GM12878 (cell line): ENCODE data around the gene DCUN1D3. TPM values are rescaled to one million over a fixed set of nuclear protein-coding genes. Genes with fewer than 3 reads are reported as not detected.

Experiments used
- ATAC-seq: fragments of 200-7000 bp; cut with Tn5 transposase; 3 replicates; pipeline ENCODE4 v1.9.1; 2020; ENCODE audit warnings: mild to moderate bottlenecking, moderate library complexity
- BruUV-seq: library from RNA; stranded (reverse); fragments of 400-500 nt; replicated peaks from 2 replicates; lab custom pipeline; 2021; lab: Mats Ljungman, UMichigan
- CTCF ChIA-PET: fragments of 300-600 bp; sonication (Branson Sonifier 250); formaldehyde crosslinking; extraction: SDS; loops from one replicate; lab custom pipeline; 2021; ENCODE audit warnings: inconsistent platforms; lab: Yijun Ruan, JAX
- POLR2A ChIA-PET: fragments of 350-600 bp; formaldehyde crosslinking; extraction: SDS; loops from one replicate; lab custom pipeline; 2021; ENCODE audit warnings: inconsistent platforms; lab: Charles Lee
- RAD21 ChIA-PET: fragments of 300-600 bp; sonication (Branson Sonifier 250); formaldehyde crosslinking; loops from one replicate; lab custom pipeline; 2023; ENCODE audit warnings: antibody characterized with exemption; ENCODE audit not compliant: unreplicated experiment; lab: Charles Lee
- SMC1A ChIA-PET: fragments of 300-600 bp; sonication (Branson Sonifier 250); formaldehyde crosslinking; loops from one replicate; lab custom pipeline; 2023; ENCODE audit not compliant: unreplicated experiment, uncharacterized antibody; lab: Charles Lee
- DNase-seq: peaks from one replicate; pipeline ENCODE4 v3.0.0-alpha.2; 2011; ENCODE audit warnings: low read depth, low spot score
- FAIRE-seq: peaks from 3 replicates; lab custom pipeline; 2011; peaks lifted over from hg19 to GRCh38; lab: Jason Lieb, UNC
- H2AFZ ChIP-seq: 2 replicates; pipeline ENCODE4 v1.6.0; 2011; ENCODE audit warnings: low read depth, low read length, control low read depth; ENCODE audit not compliant: control insufficient read depth
- H3K27ac ChIP-seq: 2 replicates; pipeline ENCODE4 v1.5.1; 2011; ENCODE audit warnings: control low read depth; ENCODE audit not compliant: control insufficient read depth, insufficient read depth
- H3K27me3 ChIP-seq, 2 experiments: replicated peaks in 1 of 2; 2 replicates each; pipeline versions ENCODE4 v1.6.0 to v1.6.1; 2011; ENCODE audit warnings: low read length in 1 of 2; ENCODE audit not compliant: control insufficient read depth in 2 of 2, insufficient read depth in 2 of 2
- H3K36me3 ChIP-seq, 2 experiments: 2 replicates each; pipeline ENCODE4 v1.5.1; 2011; ENCODE audit warnings: low read length in 1 of 2; ENCODE audit not compliant: control insufficient read depth in 2 of 2, insufficient read depth in 2 of 2
- H3K4me1 ChIP-seq: 2 replicates; pipeline ENCODE4 v1.6.1; 2011; ENCODE audit warnings: mild to moderate bottlenecking, low read length, moderate library complexity, mixed read lengths; ENCODE audit not compliant: control insufficient read depth, insufficient read depth
- H3K4me2 ChIP-seq: 2 replicates; pipeline ENCODE4 v1.6.0; 2011; ENCODE audit warnings: control low read depth; ENCODE audit not compliant: control insufficient read depth, insufficient read depth
- H3K4me3 ChIP-seq: fragments of 200-600 bp; sonication (generic); 2 replicates; pipeline ENCODE4 v1.5.1; 2016
- H3K79me2 ChIP-seq: 2 replicates; pipeline ENCODE4 v1.6.0; 2011; ENCODE audit warnings: low read length; ENCODE audit not compliant: control insufficient read depth, insufficient read depth
- H3K9ac ChIP-seq: 2 replicates; pipeline ENCODE4 v1.8.0; 2011; ENCODE audit warnings: low read length, control low read depth, mixed read lengths; ENCODE audit not compliant: control insufficient read depth, insufficient read depth
- H3K9me3 ChIP-seq: replicated peaks from 3 replicates; pipeline ENCODE4 v1.5.1; 2011; ENCODE audit warnings: mild to moderate bottlenecking, low read length; ENCODE audit not compliant: control insufficient read depth, insufficient read depth
- H4K20me1 ChIP-seq: 2 replicates; pipeline ENCODE4 v1.6.0; 2011; ENCODE audit not compliant: control insufficient read depth, insufficient read depth
- CHD2 ChIP-seq: IDR thresholded peaks from 2 replicates; pipeline ENCODE4 v1.6.1; 2011; ENCODE audit warnings: low read depth, low read length, improper control_type of control experiment, borderline replicate concordance
- ETV6 ChIP-seq, 2 experiments: fragments of 450-650 bp in 1 of 2; IDR thresholded peaks in 1 of 2; conservative IDR thresholded peaks in 1 of 2; 2 replicates each; pipeline ENCODE4 v1.6.1; 2014; ENCODE audit warnings: antibody characterized with exemption in 1 of 2, borderline replicate concordance in 1 of 2, low read depth in 1 of 2, mild to moderate bottlenecking in 1 of 2, moderate library complexity in 1 of 2
- HDAC6 ChIP-seq: fragments of 200-600 bp; sonication (generic); IDR thresholded peaks from one replicate; pipeline ENCODE4 v1.8.0; 2017; ENCODE audit warnings: antibody characterized with exemption; ENCODE audit not compliant: unreplicated experiment
- NBN ChIP-seq: fragments of 450-650 bp; IDR thresholded peaks from 2 replicates; pipeline ENCODE4 v1.6.1; 2016
- PAX5 ChIP-seq: IDR thresholded peaks from 2 replicates; pipeline ENCODE4 v1.6.1; 2011; ENCODE audit warnings: low read depth, low read length, borderline replicate concordance
- RELA ChIP-seq: fragments of 450-650 bp; IDR thresholded peaks from 2 replicates; pipeline ENCODE4 v1.8.0; 2014; ENCODE audit warnings: borderline replicate concordance; ENCODE audit not compliant: partially characterized antibody
- SMC3 ChIP-seq: IDR thresholded peaks from 2 replicates; pipeline ENCODE4 v1.6.1; 2011; ENCODE audit warnings: low read length, improper control_type of control experiment, borderline replicate concordance
- TBL1XR1 ChIP-seq: IDR thresholded peaks from 2 replicates; pipeline ENCODE4 v1.6.1; 2012; ENCODE audit warnings: low read depth, low read length, improper control_type of control experiment
- TCF12 ChIP-seq: IDR thresholded peaks from 2 replicates; pipeline ENCODE4 v1.6.1; 2011; ENCODE audit warnings: low read depth, mild to moderate bottlenecking, low read length
- YY1 ChIP-seq: IDR thresholded peaks from 2 replicates; pipeline ENCODE4 v1.6.1; 2011; ENCODE audit warnings: low read depth, mild to moderate bottlenecking, low read length
- WGBS: methylation state at CpG from one replicate; pipeline ENCODE4 v1.1.6; 2016; ENCODE audit warnings: low lambda C conversion rate; ENCODE audit not compliant: insufficient replicate concordance, insufficient coverage; ENCODE audit errors: missing lambda C conversion rate; 5-methylcytosine and 5-hydroxymethylcytosine counted together
- in situ Hi-C: fragments of 300-500 bp; cut with MboI; formaldehyde crosslinking; loops from 9 replicates; pipeline ENCODE4 v1.14.3; 2018; ENCODE audit warnings: mixed read lengths
- intact Hi-C: fragments of 100-400 bp; cut with micrococcal nuclease; formaldehyde crosslinking; loops from one replicate; pipeline ENCODE4 v1.14.2; 2022; ENCODE audit not compliant: unreplicated experiment
- polyA plus RNA-seq, 11 experiments: library from polyadenylated mRNA; depleted of rRNA in 4 of 11; unstranded in 6 of 11; stranded (reverse) in 5 of 11; fragments of >200 nt; fragmentation: Nextera tagmentation in 4 of 11; fragmentation: Illumina TruSeq in 1 of 11; extraction: Ambion mirVana in 4 of 11; extraction: Trizol in 1 of 11; gene quantifications; 1 replicate in 1 of 11; 2 replicates in 10 of 11; pipeline versions ENCODE4 v1.2.1 to v1.2.3, GENCODE V29; 2011 to 2016; ENCODE audit warnings: inconsistent platforms in 2 of 11, missing spikeins in 2 of 11, low read depth in 1 of 11
- total RNA-seq, 4 experiments: library from RNA; depleted of rRNA in 3 of 4; stranded (reverse); fragments of >200 nt in 3 of 4; fragmentation: Illumina TruSeq in 1 of 4; extraction: Trizol in 1 of 4; gene quantifications; 2 replicates each; pipeline versions ENCODE4 v1.2.1 to v1.2.3, GENCODE V29; 2013 to 2021
- TF ChIP-seq, protein P1 (sequence below): fragments of 450-650 bp; IDR thresholded peaks from 2 replicates; pipeline ENCODE4 v1.6.1; 2018; ENCODE audit warnings: borderline replicate concordance, mild to moderate bottlenecking; ENCODE audit not compliant: partially characterized antibody
- TF ChIP-seq, protein P2 (sequence below): IDR thresholded peaks from 2 replicates; pipeline ENCODE4 v1.6.1; 2011; ENCODE audit warnings: mild to moderate bottlenecking, low read depth, low read length, moderate library complexity; ENCODE audit not compliant: insufficient replicate concordance
- TF ChIP-seq, protein P3 (sequence below): IDR thresholded peaks from 2 replicates; pipeline ENCODE4 v1.6.1; 2012; ENCODE audit warnings: low read depth, low read length, improper control_type of control experiment
- TF ChIP-seq, protein P4 (sequence below): fragments of 450-650 bp; IDR thresholded peaks from 2 replicates; pipeline ENCODE4 v1.6.1; 2014; ENCODE audit warnings: mild to moderate bottlenecking
- TF ChIP-seq, protein P5 (sequence below): IDR thresholded peaks from 2 replicates; pipeline ENCODE4 v1.6.1; 2012; ENCODE audit warnings: low read depth, low read length, improper control_type of control experiment

Gene DCUN1D3
- total and polyA plus RNA-seq, 10 of the 15 experiments (the other 5 are each of a cell fraction or from before 2014, with no cell fraction given) = 0.47 to 4.5 (median 1.9) TPM

DNA sequence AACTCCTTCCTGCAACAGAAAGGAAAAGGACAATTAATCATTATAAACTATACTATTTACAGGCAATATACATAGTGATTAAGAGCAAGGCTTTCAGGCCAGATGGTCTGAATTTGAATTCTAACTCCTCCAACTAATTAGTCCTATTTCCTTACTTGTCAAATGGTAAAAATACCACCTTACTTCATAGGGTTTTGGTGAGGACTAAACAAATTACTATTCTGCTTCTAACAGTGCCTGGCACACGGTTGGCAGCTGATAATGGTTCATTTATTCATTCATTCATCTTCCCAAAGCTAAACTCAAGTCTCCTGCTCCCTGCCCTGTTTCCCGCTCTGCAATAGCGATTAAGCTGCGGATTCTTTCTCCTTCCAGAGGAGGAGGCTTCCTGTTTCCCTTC, 39.8 kb downstream of the DCUN1D3 start:
- peaks cover 0 to 7% of the 10 kb centered on the region in 2 experiments for H3K36me3 ChIP-seq
- no peak for DNase-seq
- ChIA-PET SMC1A (no interaction called here), CTCF (no interaction called here), RAD21 (no interaction called here), POLR2A (no interaction called here)
- H3K4me2 ChIP-seq = no peak overlapping the region
- H3K27me3 ChIP-seq = no peaks in the 10 kb centered on the region
- 87% methylated on average over 4 of the region's 4 CpGs for WGBS
- intact Hi-C loops = no loop called here
- TF ChIP-seq SMC3 = no peak
- TF ChIP-seq RELA = no peak
- no peak for TF ChIP-seq TCF12
- TF ChIP-seq, protein P1, sequence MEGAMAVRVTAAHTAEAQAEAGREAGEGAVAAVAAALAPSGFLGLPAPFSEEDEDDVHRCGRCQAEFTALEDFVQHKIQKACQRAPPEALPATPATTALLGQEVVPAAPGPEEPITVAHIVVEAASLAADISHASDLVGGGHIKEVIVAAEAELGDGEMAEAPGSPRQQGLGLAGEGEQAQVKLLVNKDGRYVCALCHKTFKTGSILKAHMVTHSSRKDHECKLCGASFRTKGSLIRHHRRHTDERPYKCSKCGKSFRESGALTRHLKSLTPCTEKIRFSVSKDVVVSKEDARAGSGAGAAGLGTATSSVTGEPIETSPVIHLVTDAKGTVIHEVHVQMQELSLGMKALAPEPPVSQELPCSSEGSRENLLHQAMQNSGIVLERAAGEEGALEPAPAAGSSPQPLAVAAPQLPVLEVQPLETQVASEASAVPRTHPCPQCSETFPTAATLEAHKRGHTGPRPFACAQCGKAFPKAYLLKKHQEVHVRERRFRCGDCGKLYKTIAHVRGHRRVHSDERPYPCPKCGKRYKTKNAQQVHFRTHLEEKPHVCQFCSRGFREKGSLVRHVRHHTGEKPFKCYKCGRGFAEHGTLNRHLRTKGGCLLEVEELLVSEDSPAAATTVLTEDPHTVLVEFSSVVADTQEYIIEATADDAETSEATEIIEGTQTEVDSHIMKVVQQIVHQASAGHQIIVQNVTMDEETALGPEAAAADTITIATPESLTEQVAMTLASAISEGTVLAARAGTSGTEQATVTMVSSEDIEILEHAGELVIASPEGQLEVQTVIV = no peak
- TF ChIP-seq NBN = no peak
- TF ChIP-seq ETV6 (conservative IDR thresholded peaks at IDR 0.05 in 1 of 2, IDR thresholded peaks at IDR 0.05 in 1 of 2; ENCODE audit: borderline replicate concordance in 1 of 2, low read depth in 1 of 2) = no peak
- TF ChIP-seq, protein P2, sequence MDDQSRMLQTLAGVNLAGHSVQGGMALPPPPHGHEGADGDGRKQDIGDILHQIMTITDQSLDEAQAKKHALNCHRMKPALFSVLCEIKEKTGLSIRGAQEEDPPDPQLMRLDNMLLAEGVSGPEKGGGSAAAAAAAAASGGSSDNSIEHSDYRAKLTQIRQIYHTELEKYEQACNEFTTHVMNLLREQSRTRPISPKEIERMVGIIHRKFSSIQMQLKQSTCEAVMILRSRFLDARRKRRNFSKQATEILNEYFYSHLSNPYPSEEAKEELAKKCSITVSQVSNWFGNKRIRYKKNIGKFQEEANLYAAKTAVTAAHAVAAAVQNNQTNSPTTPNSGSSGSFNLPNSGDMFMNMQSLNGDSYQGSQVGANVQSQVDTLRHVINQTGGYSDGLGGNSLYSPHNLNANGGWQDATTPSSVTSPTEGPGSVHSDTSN = no peak
- TF ChIP-seq, protein P3, sequence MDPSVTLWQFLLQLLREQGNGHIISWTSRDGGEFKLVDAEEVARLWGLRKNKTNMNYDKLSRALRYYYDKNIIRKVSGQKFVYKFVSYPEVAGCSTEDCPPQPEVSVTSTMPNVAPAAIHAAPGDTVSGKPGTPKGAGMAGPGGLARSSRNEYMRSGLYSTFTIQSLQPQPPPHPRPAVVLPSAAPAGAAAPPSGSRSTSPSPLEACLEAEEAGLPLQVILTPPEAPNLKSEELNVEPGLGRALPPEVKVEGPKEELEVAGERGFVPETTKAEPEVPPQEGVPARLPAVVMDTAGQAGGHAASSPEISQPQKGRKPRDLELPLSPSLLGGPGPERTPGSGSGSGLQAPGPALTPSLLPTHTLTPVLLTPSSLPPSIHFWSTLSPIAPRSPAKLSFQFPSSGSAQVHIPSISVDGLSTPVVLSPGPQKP = no peak
- TF ChIP-seq, protein P4, sequence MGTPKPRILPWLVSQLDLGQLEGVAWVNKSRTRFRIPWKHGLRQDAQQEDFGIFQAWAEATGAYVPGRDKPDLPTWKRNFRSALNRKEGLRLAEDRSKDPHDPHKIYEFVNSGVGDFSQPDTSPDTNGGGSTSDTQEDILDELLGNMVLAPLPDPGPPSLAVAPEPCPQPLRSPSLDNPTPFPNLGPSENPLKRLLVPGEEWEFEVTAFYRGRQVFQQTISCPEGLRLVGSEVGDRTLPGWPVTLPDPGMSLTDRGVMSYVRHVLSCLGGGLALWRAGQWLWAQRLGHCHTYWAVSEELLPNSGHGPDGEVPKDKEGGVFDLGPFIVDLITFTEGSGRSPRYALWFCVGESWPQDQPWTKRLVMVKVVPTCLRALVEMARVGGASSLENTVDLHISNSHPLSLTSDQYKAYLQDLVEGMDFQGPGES = no peak
- TF ChIP-seq TBL1XR1 = no peak
- TF ChIP-seq CHD2 = no peak
- TF ChIP-seq, protein P5, sequence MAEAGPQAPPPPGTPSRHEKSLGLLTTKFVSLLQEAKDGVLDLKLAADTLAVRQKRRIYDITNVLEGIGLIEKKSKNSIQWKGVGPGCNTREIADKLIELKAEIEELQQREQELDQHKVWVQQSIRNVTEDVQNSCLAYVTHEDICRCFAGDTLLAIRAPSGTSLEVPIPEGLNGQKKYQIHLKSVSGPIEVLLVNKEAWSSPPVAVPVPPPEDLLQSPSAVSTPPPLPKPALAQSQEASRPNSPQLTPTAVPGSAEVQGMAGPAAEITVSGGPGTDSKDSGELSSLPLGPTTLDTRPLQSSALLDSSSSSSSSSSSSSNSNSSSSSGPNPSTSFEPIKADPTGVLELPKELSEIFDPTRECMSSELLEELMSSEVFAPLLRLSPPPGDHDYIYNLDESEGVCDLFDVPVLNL = no peak
- no peak for TF ChIP-seq HDAC6
- TF ChIP-seq YY1 = no peak
- no peak for TF ChIP-seq PAX5
- H3K9ac ChIP-seq = no peak overlapping the region
- no peaks in the 10 kb centered on the region for H3K9me3 ChIP-seq
- in situ Hi-C loops = no loop called here
- no peak overlapping the region for H3K27ac ChIP-seq
- H4K20me1 ChIP-seq = no peaks in the 10 kb centered on the region
- no peak for FAIRE-seq
- peaks cover 7% of the 10 kb centered on the region for H3K4me1 ChIP-seq
- H2AFZ ChIP-seq = no peak overlapping the region
- no peak overlapping the region for H3K4me3 ChIP-seq
- BruUV-seq = no TSS peak
- ATAC-seq = no peak
- peaks cover 6% of the 10 kb centered on the region for H3K79me2 ChIP-seq
